ENCODE data around the gene MRPS26. TPM values are rescaled to one million over a fixed set of nuclear protein-coding genes. Genes with fewer than 3 reads are reported as not detected.
A peak's percentile ranks its signal among the peaks of the same experiment; 100 is the strongest.

The MRPS26 gene
- total RNA-seq, 1 experiment from 2014 or later, result 52.7 TPM

GRCh38 chr20:3082306-3082951, 36.6 kb downstream of the MRPS26 start:
- ATAC-seq (peak; percentile 8; the same call in 1 of the 2 replicates), DNase-seq (ENCODE audit: low read depth, low spot score) (no peak)
- BruUV-seq (replicated peaks), result no TSS peak
- no peak for TF ChIP-seq REST (IDR thresholded peaks at IDR 0.05; ENCODE audit: insufficient read depth in 1 of 2, low read depth in 2 of 2, low read length in 1 of 2)
- no peak for TF ChIP-seq CTCF (IDR thresholded peaks at IDR 0.05)
- no peak for TF ChIP-seq POLR2AphosphoS5 (IDR thresholded peaks at IDR 0.05; ENCODE audit: low read depth, low read length)
- no peak for TF ChIP-seq SIN3A (IDR thresholded peaks at IDR 0.05; ENCODE audit: borderline replicate concordance, insufficient read depth, low read depth, low read length)
- TF ChIP-seq TCF7L2 (IDR thresholded peaks at IDR 0.05; ENCODE audit: low read depth, low read length), result no peak
- in situ Hi-C loops (cut with HindIII; ENCODE audit: low pct_unique_long_range_greater_than_20kb, low sequenced_read_pairs), result no loop called here
- Histone ChIP-seq H3K9me3 (ENCODE audit: control insufficient read depth, insufficient read depth, low read depth, low read length) (no peaks in the 10 kb centered on the region), H3K36me3 (ENCODE audit: control insufficient read depth, insufficient read depth, low read length) (no peaks in the 10 kb centered on the region), H3K27me3 (ENCODE audit: control insufficient read depth, insufficient read depth, low read length) (no peaks in the 10 kb centered on the region), H3K27ac (ENCODE audit: low read length) (no peak overlapping the region), H3K4me3 (ENCODE audit: low read depth in 2 of 2, low read length in 2 of 2) (peak overlapping the region in 1 of 2 experiments; percentile 8; a peak in 1 of 4 replicates), H3K4me1 (ENCODE audit: control insufficient read depth, insufficient read depth, low read length) (peaks cover 16% of the 10 kb centered on the region)
- CTCF ChIA-PET, result no interaction called here
- POLR2A ChIA-PET, result no interaction called here
- intact Hi-C loops (cut with micrococcal nuclease; ENCODE audit: unreplicated experiment), result no loop called here

- no peak overlapping the region for H3K27ac ChIP-seq (ENCODE audit: low read length)
- ChIA-PET POLR2A (no interaction called here), CTCF (no interaction called here)
- in situ Hi-C loops (cut with HindIII; ENCODE audit: low pct_unique_long_range_greater_than_20kb, low sequenced_read_pairs), result no loop called here
- H3K4me1 ChIP-seq (ENCODE audit: control insufficient read depth, insufficient read depth, low read length), result peaks cover 16% of the 10 kb centered on the region
- ATAC-seq (no peak), DNase-seq (ENCODE audit: low read depth, low spot score) (no peak)
- intact Hi-C loops (cut with micrococcal nuclease; ENCODE audit: unreplicated experiment), result no loop called here
- H3K9me3 ChIP-seq (ENCODE audit: control insufficient read depth, insufficient read depth, low read depth, low read length), result no peaks in the 10 kb centered on the region
- H3K36me3 ChIP-seq (ENCODE audit: control insufficient read depth, insufficient read depth, low read length), result no peaks in the 10 kb centered on the region
- H3K4me3 ChIP-seq (ENCODE audit: low read depth in 2 of 2, low read length in 2 of 2), result no peak overlapping the region
- no TSS peak for BruUV-seq (replicated peaks)
- no peak for TF ChIP-seq POLR2AphosphoS5 (IDR thresholded peaks at IDR 0.05; ENCODE audit: low read depth, low read length)
- TF ChIP-seq SIN3A (IDR thresholded peaks at IDR 0.05; ENCODE audit: borderline replicate concordance, insufficient read depth, low read depth, low read length), result no peak
- no peak for TF ChIP-seq CTCF (IDR thresholded peaks at IDR 0.05)
- no peak for TF ChIP-seq REST (IDR thresholded peaks at IDR 0.05; ENCODE audit: insufficient read depth in 1 of 2, low read depth in 2 of 2, low read length in 1 of 2)
- no peak for TF ChIP-seq TCF7L2 (IDR thresholded peaks at IDR 0.05; ENCODE audit: low read depth, low read length)
- H3K27me3 ChIP-seq (ENCODE audit: control insufficient read depth, insufficient read depth, low read length), result no peaks in the 10 kb centered on the region
These were observed 37.4 kb downstream of the MRPS26 start for GRCh38 chr20:3082955-3083952.

All from Panc1 (cell line).